Caco-2 (cell line): ENCODE measurements around the gene ATG10. TPM values are rescaled to one million over a fixed set of nuclear protein-coding genes. Genes with fewer than 3 reads are reported as not detected.

Source experiments
- BruUV-seq: library from RNA; stranded (reverse); fragments of 400-500 nt; replicated peaks from 2 replicates; lab custom pipeline; 2021; lab: Mats Ljungman, UMichigan
- CTCF ChIA-PET: fragments of 300-600 bp; sonication (Branson Sonifier 250); formaldehyde crosslinking; loops from one replicate; lab custom pipeline; 2022; ENCODE audit warnings: antibody characterized with exemption; lab: Charles Lee
- POLR2A ChIA-PET: fragments of 300-600 bp; sonication (Branson Sonifier 250); formaldehyde crosslinking; loops from one replicate; lab custom pipeline; 2022; ENCODE audit warnings: antibody characterized with exemption; lab: Charles Lee
- DNase-seq, 2 experiments: peaks; one replicate each; pipeline versions ENCODE4 v3.0.0 to v3.0.0-alpha.2; 2020 to 2022
- H3K27me3 ChIP-seq: replicated peaks from 2 replicates; pipeline ENCODE4 v1.6.0; 2011; ENCODE audit warnings: low read length; ENCODE audit not compliant: control insufficient read depth, insufficient read depth
- H3K36me3 ChIP-seq: 2 replicates; pipeline ENCODE4 v1.5.1; 2011; ENCODE audit warnings: low read length; ENCODE audit not compliant: control insufficient read depth, insufficient read depth
- H3K4me1 ChIP-seq: fragments of 250-450 bp; sonication (Bioruptor Pico); 2 replicates; pipeline ENCODE4 v1.5.1; 2020; ENCODE audit warnings: mild to moderate bottlenecking
- H3K4me3 ChIP-seq: 2 replicates; pipeline ENCODE4 v1.5.1; 2011; ENCODE audit warnings: low read depth, mild to moderate bottlenecking, control low read depth, low read length
- H3K9me3 ChIP-seq: fragments of 250-450 bp; sonication (Bioruptor Pico); 2 replicates; pipeline ENCODE4 v1.5.1; 2020; ENCODE audit warnings: mild to moderate bottlenecking, moderate library complexity
- H3K27ac Mint-ChIP-seq: one replicate; pipeline ENCODE4 v1.8.0; 2022; ENCODE audit warnings: mixed read lengths; ENCODE audit not compliant: unreplicated experiment
- H3K27me3 Mint-ChIP-seq: one replicate; pipeline ENCODE4 v1.8.0; 2022; ENCODE audit warnings: mixed read lengths; ENCODE audit not compliant: insufficient read depth, unreplicated experiment
- H3K36me3 Mint-ChIP-seq: one replicate; pipeline ENCODE4 v1.8.0; 2022; ENCODE audit warnings: mild to moderate bottlenecking, mixed read lengths; ENCODE audit not compliant: insufficient read depth, unreplicated experiment
- H3K4me1 Mint-ChIP-seq: one replicate; pipeline ENCODE4 v1.8.0; 2022; ENCODE audit warnings: low read depth, mixed read lengths; ENCODE audit not compliant: unreplicated experiment
- H3K4me3 Mint-ChIP-seq: one replicate; pipeline ENCODE4 v1.8.0; 2022; ENCODE audit warnings: mild to moderate bottlenecking, moderate library complexity, mixed read lengths; ENCODE audit not compliant: unreplicated experiment
- H3K9me3 Mint-ChIP-seq: one replicate; pipeline ENCODE4 v1.8.0; 2022; ENCODE audit warnings: mixed read lengths; ENCODE audit not compliant: unreplicated experiment
- CTCF ChIP-seq, 2 experiments: fragments of 200-600 bp in 1 of 2; IDR thresholded peaks; 1 replicate in 1 of 2; 2 replicates in 1 of 2; pipeline versions ENCODE4 v1.5.1 to v1.8.0; 2011 to 2022; ENCODE audit warnings: antibody characterized with exemption in 1 of 2, control low read depth in 1 of 2, inconsistent platforms in 1 of 2, low read depth in 1 of 2, low read length in 1 of 2, mild to moderate bottlenecking in 1 of 2, moderate library complexity in 1 of 2; ENCODE audit not compliant: insufficient read depth in 1 of 2, severe bottlenecking in 1 of 2, unreplicated experiment in 1 of 2
- intact Hi-C: fragments of 100-400 bp; cut with micrococcal nuclease; formaldehyde crosslinking; loops from one replicate; pipeline ENCODE4 v1.10.0; 2022; ENCODE audit not compliant: unreplicated experiment
- total RNA-seq: library from RNA; stranded (reverse); gene quantifications from 2 replicates; pipeline ENCODE4 v1.2.3, GENCODE V29; 2022

The ATG10 gene
- total RNA-seq, 1 experiment from 2014 or later = 5.8 TPM

- Mint-ChIP-seq H3K9me3 (no peaks in the 10 kb centered on the region), H3K4me1 (no peaks in the 10 kb centered on the region), H3K27ac (no peak overlapping the region), H3K36me3 (no peaks in the 10 kb centered on the region), H3K27me3 (no peaks in the 10 kb centered on the region), H3K4me3 (no peak overlapping the region)
- no peaks in the 10 kb centered on the region for H3K4me1 ChIP-seq
- POLR2A ChIA-PET = no interaction called here
- DNase-seq = no peak
- BruUV-seq = no TSS peak
- no peaks in the 10 kb centered on the region for H3K9me3 ChIP-seq
- intact Hi-C loops = no loop called here
- CTCF ChIA-PET = no interaction called here
- no peak for TF ChIP-seq CTCF (IDR thresholded peaks at IDR 0.05; ENCODE audit: insufficient read depth in 1 of 2, low read depth in 1 of 2, low read length in 1 of 2, severe bottlenecking in 1 of 2, unreplicated experiment in 1 of 2)
- no peaks in the 10 kb centered on the region for H3K27me3 ChIP-seq
- no peaks in the 10 kb centered on the region for H3K36me3 ChIP-seq
- no peak overlapping the region for H3K4me3 ChIP-seq
Measured at GRCh38 chr5:82208371-82208770, 236.5 kb downstream of the ATG10 start.

- Mint-ChIP-seq H3K27me3 (no peaks in the 10 kb centered on the region), H3K4me3 (no peak overlapping the region), H3K27ac (no peak overlapping the region), H3K4me1 (no peaks in the 10 kb centered on the region), H3K36me3 (no peaks in the 10 kb centered on the region), H3K9me3 (no peaks in the 10 kb centered on the region)
- H3K9me3 ChIP-seq = no peaks in the 10 kb centered on the region
- intact Hi-C loops = no loop called here
- no peaks in the 10 kb centered on the region for H3K36me3 ChIP-seq
- no peak for TF ChIP-seq CTCF (IDR thresholded peaks at IDR 0.05; ENCODE audit: insufficient read depth in 1 of 2, low read depth in 1 of 2, low read length in 1 of 2, severe bottlenecking in 1 of 2, unreplicated experiment in 1 of 2)
- H3K27me3 ChIP-seq = no peaks in the 10 kb centered on the region
- POLR2A ChIA-PET = no interaction called here
- no peak overlapping the region for H3K4me3 ChIP-seq
- H3K4me1 ChIP-seq = no peaks in the 10 kb centered on the region
- no TSS peak for BruUV-seq
- CTCF ChIA-PET = no interaction called here
- DNase-seq = no peak
Measured at GRCh38 chr5:82211855-82212572, 240.2 kb downstream of the ATG10 start.

- no TSS peak for BruUV-seq
- no peak overlapping the region for H3K27ac Mint-ChIP-seq
- POLR2A ChIA-PET = no interaction called here
Measured at GRCh38 chr5:82217917-82218316, 246.1 kb downstream of the ATG10 start.

More at GRCh38 chr5:82217917-82218316, 246.1 kb downstream of the ATG10 start:
- intact Hi-C loops = no loop called here
- H3K9me3 ChIP-seq = no peaks in the 10 kb centered on the region
- H3K4me3 ChIP-seq = no peak overlapping the region
- CTCF ChIA-PET = no interaction called here
- no peaks in the 10 kb centered on the region for H3K4me1 Mint-ChIP-seq
- no peaks in the 10 kb centered on the region for H3K9me3 Mint-ChIP-seq
- no peaks in the 10 kb centered on the region for H3K27me3 Mint-ChIP-seq
- no peaks in the 10 kb centered on the region for H3K36me3 ChIP-seq
- no peak for DNase-seq
- TF ChIP-seq CTCF (IDR thresholded peaks at IDR 0.05; ENCODE audit: insufficient read depth in 1 of 2, low read depth in 1 of 2, low read length in 1 of 2, severe bottlenecking in 1 of 2, unreplicated experiment in 1 of 2) = no peak
- no peak overlapping the region for H3K4me3 Mint-ChIP-seq
- H3K36me3 Mint-ChIP-seq = no peaks in the 10 kb centered on the region
- no peaks in the 10 kb centered on the region for H3K27me3 ChIP-seq
- no peaks in the 10 kb centered on the region for H3K4me1 ChIP-seq
